Heart right ventricle (tissue), 16 donors: ENCODE data around the gene ANKS1B. TPM values are rescaled to one million over a fixed set of nuclear protein-coding genes. Genes with fewer than 3 reads are reported as not detected.

Experiments
- ATAC-seq, 8 donors: fragments of 200-7000 bp; cut with Tn5 transposase; one replicate each; pipeline ENCODE4 v1.9.1; 2020; ENCODE audit warnings: mild to moderate bottlenecking in 8 of 8, moderate library complexity in 8 of 8, moderate number of reproducible peaks in 1 of 8
- DNase-seq, 2 donors: peaks; one replicate each; pipeline ENCODE4 v3.0.0-alpha.2; 2020
- H3K27ac ChIP-seq, 10 donors: fragments of 200-600 bp; sonication (generic) in 2 of 10; one replicate each; pipeline versions ENCODE4 v1.5.0 to v1.8.0; 2020 to 2022; ENCODE audit warnings: mild to moderate bottlenecking in 3 of 10
- H3K27me3 ChIP-seq, 7 donors: fragments of 200-600 bp; one replicate each; pipeline ENCODE4 v1.8.0; 2021 to 2022; ENCODE audit warnings: mild to moderate bottlenecking in 2 of 7
- H3K36me3 ChIP-seq, 9 donors: fragments of 200-600 bp; sonication (generic) in 1 of 9; one replicate each; pipeline versions ENCODE4 v1.5.0 to v1.8.0; 2020 to 2022; ENCODE audit warnings: mild to moderate bottlenecking in 2 of 9
- H3K4me1 ChIP-seq, 9 donors: fragments of 200-600 bp; sonication (generic) in 1 of 9; one replicate each; pipeline versions ENCODE4 v1.5.0 to v1.8.0; 2020 to 2022; ENCODE audit warnings: mild to moderate bottlenecking in 4 of 9
- H3K4me3 ChIP-seq, 10 donors: fragments of 200-600 bp; sonication (generic) in 2 of 10; one replicate each; pipeline versions ENCODE4 v1.5.0 to v1.8.0; 2020 to 2022; ENCODE audit warnings: mild to moderate bottlenecking in 7 of 10, moderate library complexity in 2 of 10
- H3K9me3 ChIP-seq, 11 donors: fragments of 200-600 bp in 10 of 11; sonication (generic) in 2 of 11; one replicate each; pipeline versions ENCODE4 v1.5.0 to v1.8.0; 2013 to 2022; ENCODE audit warnings: mild to moderate bottlenecking in 2 of 11, control low read depth in 1 of 11, moderate library complexity in 1 of 11
- WGBS, 2 donors: extraction: QIAGEN DNeasy Blood & Tissue Kit; methylation state at CpG; one replicate each; pipeline ENCODE4 v1.1.7; 2013; ENCODE audit warnings: inconsistent platforms in 1 of 2; 5-methylcytosine and 5-hydroxymethylcytosine counted together
- intact Hi-C, 10 donors: fragments of 100-400 bp; cut with DNase I; formaldehyde crosslinking; loops; one replicate each; pipeline versions ENCODE4 v1.11.1 to v1.14.2; 2022
- polyA plus RNA-seq, 2 donors: library from polyadenylated mRNA; stranded (reverse); fragments of 200-250 nt; gene quantifications; one replicate each; pipeline ENCODE4 v1.2.3, GENCODE V29; 2013
- total RNA-seq, 10 donors: library from RNA; stranded (reverse); fragmentation: NEBNext Ultra II Directional in 3 of 10; extraction: Animal tissue kit (Norgen Biotek cat#: 25700) in 3 of 10; gene quantifications; one replicate each; pipeline versions ENCODE4 v1.2.1 to v1.2.4, GENCODE V29; 2021 to 2023
- TF ChIP-seq, protein P1 (sequence below), 9 donors: fragments of 200-600 bp; sonication (generic) in 2 of 9; IDR thresholded peaks; one replicate each; pipeline versions ENCODE4 v1.5.0 to v1.8.0; 2021 to 2022; ENCODE audit warnings: antibody characterized with exemption in 9 of 9, mild to moderate bottlenecking in 5 of 9, moderate library complexity in 1 of 9
- donor health status: Arrhythmogenic right ventricular cardiomyopathy.
- donor health status: ischemic (EF 13 %, LVEDD 7.1; RV severe dilation, severe dysfunction).
- donor health status: healthy with polysubstance abuse.
- donor health status: DM: no; HTN: yes; CAD: no.
- donor health status: DM: no; HTN: no; CAD: no.
- donor health status: ischemic (EF 25% LVEDD 6.9; RV normal size, moderate dysfunction).
- donor health status: ischemic (EF 25% LVEDD 5.7; RV mildly dilated, moderate dysfunction).
- donor health status: healthy.
- donor health status: DM: yes; HTN: yes; CAD: no.
- donor health status: Ischemic cardiomyopathy.
- donor health status: ischemic (EF 35%, LVEDD 5.7; RV mildly dilated, moderate dysfunction).
- donor health status: nonischemic (EF 11% LVEDD 7.7; RV severe dilation, severe dysfunction).
- donor health status: DM: yes; HTN: yes; CAD: no.
- donor health status: PGD.
- donor health status: ischemic (EF 29% LVEDD 5.4; RV normal size, mild dysfunction).
- donor health status: nonischemic (EF 23%, LVEDD 6.1; RV moderate dilation, normal function).

The ANKS1B gene
- total and polyA plus RNA-seq, 12 donors, result 0.58 to 4.8 (median 1.8) TPM

DNA sequence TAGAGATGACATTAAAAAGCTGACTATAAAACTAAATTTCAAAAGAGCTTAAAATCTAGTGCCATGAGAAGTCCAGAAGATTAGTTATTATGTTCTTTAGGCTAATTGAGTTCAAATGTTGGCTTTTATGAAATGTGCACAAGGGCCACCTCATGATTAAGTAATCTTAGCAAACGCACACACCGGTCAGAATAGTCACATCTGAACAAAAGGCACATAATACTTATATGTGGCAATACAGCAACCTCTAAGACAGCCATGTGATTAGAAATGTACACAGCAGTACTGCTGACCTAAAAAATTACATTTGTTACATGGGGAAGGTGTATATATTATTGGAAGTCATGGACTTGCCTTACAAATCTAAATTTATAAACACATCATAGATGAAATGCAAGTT, 681.9 kb downstream of the ANKS1B start:
- intact Hi-C loops, result no loop called here
- no peak overlapping the region for H3K4me3 ChIP-seq
- 94 to 97% methylated on average over 2 of the region's 2 CpGs for WGBS, 2 donors
- ATAC-seq, result no peak
- H3K9me3 ChIP-seq, result peaks cover 0 to 11% (median 0%) of the 10 kb centered on the region in 11 donors
- no peaks in the 10 kb centered on the region for H3K36me3 ChIP-seq
- H3K27me3 ChIP-seq, result no peaks in the 10 kb centered on the region
- DNase-seq, result no peak
- H3K27ac ChIP-seq, result no peak overlapping the region
- TF ChIP-seq, protein P1, sequence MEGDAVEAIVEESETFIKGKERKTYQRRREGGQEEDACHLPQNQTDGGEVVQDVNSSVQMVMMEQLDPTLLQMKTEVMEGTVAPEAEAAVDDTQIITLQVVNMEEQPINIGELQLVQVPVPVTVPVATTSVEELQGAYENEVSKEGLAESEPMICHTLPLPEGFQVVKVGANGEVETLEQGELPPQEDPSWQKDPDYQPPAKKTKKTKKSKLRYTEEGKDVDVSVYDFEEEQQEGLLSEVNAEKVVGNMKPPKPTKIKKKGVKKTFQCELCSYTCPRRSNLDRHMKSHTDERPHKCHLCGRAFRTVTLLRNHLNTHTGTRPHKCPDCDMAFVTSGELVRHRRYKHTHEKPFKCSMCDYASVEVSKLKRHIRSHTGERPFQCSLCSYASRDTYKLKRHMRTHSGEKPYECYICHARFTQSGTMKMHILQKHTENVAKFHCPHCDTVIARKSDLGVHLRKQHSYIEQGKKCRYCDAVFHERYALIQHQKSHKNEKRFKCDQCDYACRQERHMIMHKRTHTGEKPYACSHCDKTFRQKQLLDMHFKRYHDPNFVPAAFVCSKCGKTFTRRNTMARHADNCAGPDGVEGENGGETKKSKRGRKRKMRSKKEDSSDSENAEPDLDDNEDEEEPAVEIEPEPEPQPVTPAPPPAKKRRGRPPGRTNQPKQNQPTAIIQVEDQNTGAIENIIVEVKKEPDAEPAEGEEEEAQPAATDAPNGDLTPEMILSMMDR (IDR thresholded peaks at IDR 0.05), result no peak
- no peaks in the 10 kb centered on the region for H3K4me1 ChIP-seq

DNA sequence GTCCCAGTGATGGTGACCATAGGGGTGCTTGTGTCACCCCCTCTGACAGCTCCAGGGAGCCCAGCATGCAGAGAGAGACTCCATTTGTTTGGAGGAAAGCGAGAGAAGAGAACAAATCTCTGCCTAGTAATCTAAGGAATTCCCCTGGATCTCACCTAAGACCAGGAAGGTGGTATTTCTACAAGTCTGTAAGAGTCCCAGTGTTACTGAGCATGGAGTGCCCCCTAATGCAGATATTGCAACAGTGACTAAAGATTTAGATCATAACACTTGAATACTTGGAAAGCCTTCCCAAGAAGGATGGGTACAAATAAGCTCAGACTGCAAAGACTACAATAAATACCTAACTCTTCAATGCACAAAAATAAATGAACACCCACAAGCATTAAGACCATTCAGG, 697.6 kb downstream of the ANKS1B start:
- no peaks in the 10 kb centered on the region for H3K36me3 ChIP-seq
- 59 to 67% methylated on average over 1 of the region's 1 CpG for WGBS, 2 donors
- no peaks in the 10 kb centered on the region for H3K4me1 ChIP-seq
- H3K9me3 ChIP-seq, result peaks cover 0 to 48% (median 17%) of the 10 kb centered on the region in 11 donors
- no peak for ATAC-seq
- intact Hi-C loops, result no loop called here
- H3K27me3 ChIP-seq, result no peaks in the 10 kb centered on the region
- DNase-seq, result no peak
- TF ChIP-seq, protein P1 (IDR thresholded peaks at IDR 0.05), result no peak
- no peak overlapping the region for H3K4me3 ChIP-seq
- H3K27ac ChIP-seq, result no peak overlapping the region

DNA sequence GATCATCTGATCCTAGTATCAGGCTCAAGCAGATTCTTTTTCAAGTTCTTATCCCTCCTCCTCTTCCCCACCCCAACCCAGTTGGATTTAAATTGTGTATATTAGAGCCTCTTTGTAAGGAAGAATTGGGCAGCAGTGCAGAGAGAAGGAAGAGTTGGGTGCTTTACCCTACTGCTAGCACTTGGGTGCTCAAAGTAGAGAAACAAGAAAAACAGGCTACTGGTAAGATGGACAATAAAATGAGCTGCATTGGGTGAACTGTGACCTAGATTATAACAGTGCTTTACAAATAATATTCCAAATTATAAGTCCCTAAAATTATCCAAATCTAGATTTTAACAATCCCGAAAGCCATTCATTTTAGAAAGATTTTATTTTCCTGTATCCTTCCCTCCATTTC, 700.6 kb downstream of the ANKS1B start:
- DNase-seq, result no peak
- intact Hi-C loops, result no loop called here
- ATAC-seq, result no peak
- H3K27me3 ChIP-seq, result no peaks in the 10 kb centered on the region
- H3K36me3 ChIP-seq, result no peaks in the 10 kb centered on the region
- H3K4me1 ChIP-seq, result no peaks in the 10 kb centered on the region
- TF ChIP-seq, protein P1 (IDR thresholded peaks at IDR 0.05), result no peak
- 88 to 94% methylated on average over 1 of the region's 1 CpG for WGBS, 2 donors
- H3K4me3 ChIP-seq, result no peak overlapping the region
- no peak overlapping the region for H3K27ac ChIP-seq
- peaks cover 0 to 18% (median 3%) of the 10 kb centered on the region in 11 donors for H3K9me3 ChIP-seq

DNA sequence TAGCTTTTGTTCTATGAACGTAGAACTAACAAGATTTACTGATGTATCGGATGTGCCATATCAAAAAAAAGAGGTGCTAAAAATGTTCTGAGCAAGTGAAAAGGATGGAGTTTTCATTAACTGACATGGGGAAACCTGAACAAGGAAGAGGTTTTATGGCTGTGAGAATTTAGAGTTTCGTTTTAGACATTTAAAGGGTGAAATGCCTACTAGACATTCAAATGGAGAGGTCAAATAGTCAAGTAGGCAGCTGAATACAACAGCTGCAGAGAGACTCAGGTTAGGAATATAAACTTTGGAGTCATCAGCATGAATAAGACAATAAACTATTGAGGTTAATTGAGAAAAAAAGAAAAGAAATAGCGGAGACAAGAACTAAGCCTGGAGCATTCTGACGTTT, 702.1 kb downstream of the ANKS1B start:
- TF ChIP-seq, protein P1 (IDR thresholded peaks at IDR 0.05), result no peak
- DNase-seq (no peak), ATAC-seq (no peak)
- Histone ChIP-seq H3K36me3 (no peaks in the 10 kb centered on the region), H3K4me3 (no peak overlapping the region), H3K9me3 (peaks cover 0 to 4% (median 0%) of the 10 kb centered on the region in 11 donors), H3K4me1 (no peaks in the 10 kb centered on the region), H3K27me3 (no peaks in the 10 kb centered on the region), H3K27ac (no peak overlapping the region)
- intact Hi-C loops, result no loop called here
- 74 to 76% methylated on average over 5 of the region's 5 CpGs for WGBS, 2 donors
